Measurements from ENCODE around the gene RPS13.
"Not testable (repeated sequence)": the region's sequence is repeated elsewhere in the genome, so short reads cannot be mapped to it uniquely, and the experiment has no call there.

RPS13 gene

DNA sequence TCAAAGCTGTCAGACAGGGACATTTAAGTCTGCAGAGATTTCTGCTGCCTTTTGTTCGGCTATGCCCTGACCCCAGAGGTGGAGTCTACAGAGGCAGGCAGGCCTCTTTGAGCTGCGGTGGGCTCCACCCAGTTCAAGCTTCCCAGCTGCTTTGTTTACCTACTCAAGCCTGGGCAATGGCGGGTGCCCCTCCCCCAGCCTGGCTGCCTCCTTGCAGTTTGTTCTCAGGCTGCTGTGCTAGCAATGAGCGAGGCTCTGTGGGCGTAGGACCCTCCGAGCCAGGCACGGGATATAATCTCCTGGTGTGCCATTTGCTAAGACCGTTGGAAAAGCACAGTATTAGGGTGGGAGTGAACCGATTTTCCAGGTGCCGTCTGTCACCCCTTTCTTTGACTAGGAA, 43.4 kb downstream of the RPS13 start:
- not testable (repeated sequence) for DNase-seq

- no peak for DNase-seq
Measured at GRCh38 chr11:17026487-17027082, 50.9 kb downstream of the RPS13 start.

- no peak for DNase-seq
Measured at GRCh38 chr11:17024924-17025323, 52.5 kb downstream of the RPS13 start.
